Ishikawa (cell line): ENCODE measurements around the gene TSPAN31.

ENCODE experiments used
- CEBPB ChIP-seq: IDR thresholded peaks from 2 replicates; pipeline ENCODE4 v1.6.1; 2012
- EGR1 ChIP-seq: IDR thresholded peaks from 2 replicates; pipeline ENCODE4 v1.6.1; 2012
- EP300 ChIP-seq: IDR thresholded peaks from 2 replicates; pipeline ENCODE4 v1.6.1; 2012; ENCODE audit warnings: borderline replicate concordance
- FOXM1 ChIP-seq: IDR thresholded peaks from 2 replicates; pipeline ENCODE4 v1.6.1; 2012; ENCODE audit warnings: low read depth, borderline replicate concordance
- RAD21 ChIP-seq: IDR thresholded peaks from 2 replicates; pipeline ENCODE4 v1.6.1; 2012; ENCODE audit warnings: low read depth
- TAF1 ChIP-seq: IDR thresholded peaks from 2 replicates; pipeline ENCODE4 v1.6.1; 2012; ENCODE audit warnings: low read depth, mild to moderate bottlenecking
- USF1 ChIP-seq: IDR thresholded peaks from 2 replicates; pipeline ENCODE4 v1.6.1; 2012
- YY1 ChIP-seq: IDR thresholded peaks from 2 replicates; pipeline ENCODE4 v1.6.1; 2012; ENCODE audit warnings: low read depth
- ZBTB7A ChIP-seq: IDR thresholded peaks from 2 replicates; pipeline ENCODE4 v1.6.1; 2012; ENCODE audit warnings: low read depth
- TF ChIP-seq, protein P1 (sequence below): IDR thresholded peaks from 2 replicates; pipeline ENCODE4 v1.6.1; 2012

DNA sequence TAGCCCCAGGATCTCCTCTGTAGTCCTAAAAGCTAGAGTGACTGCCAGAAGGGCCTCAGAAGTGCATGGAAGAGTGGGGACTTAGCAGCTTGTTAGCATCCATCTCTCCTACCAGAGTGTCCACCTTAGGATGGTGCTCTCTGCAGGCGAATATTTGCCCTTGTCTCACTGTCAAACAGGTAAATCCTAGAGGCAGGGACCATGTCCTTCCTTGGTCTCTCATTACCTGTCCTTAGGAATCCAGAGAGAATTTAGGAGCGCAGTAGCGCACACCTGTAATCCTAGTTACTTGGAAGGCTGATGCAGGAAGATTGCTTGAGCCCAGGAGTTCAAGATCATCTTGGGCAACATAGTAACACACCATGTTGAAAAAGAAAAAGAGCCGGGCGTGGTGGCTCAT lies 27.7 kb upstream of the TSPAN31 start:
- no peak for TF ChIP-seq EP300
- no peak for TF ChIP-seq FOXM1
- TF ChIP-seq ZBTB7A, result no peak
- no peak for TF ChIP-seq RAD21
- TF ChIP-seq, protein P1, sequence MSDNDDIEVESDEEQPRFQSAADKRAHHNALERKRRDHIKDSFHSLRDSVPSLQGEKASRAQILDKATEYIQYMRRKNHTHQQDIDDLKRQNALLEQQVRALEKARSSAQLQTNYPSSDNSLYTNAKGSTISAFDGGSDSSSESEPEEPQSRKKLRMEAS, result no peak
- TF ChIP-seq CEBPB, result no peak
- TF ChIP-seq EGR1, result no peak
- TF ChIP-seq TAF1, result no peak
- no peak for TF ChIP-seq YY1
- TF ChIP-seq USF1, result no peak
